ENCODE results near the gene BST2.

The BST2 gene

GRCh38 chr19:17451820-17452219 lies 46.4 kb upstream of the BST2 start:
- TF ChIP-seq ZFP3 (CRISPR knock-in tag; IDR thresholded peaks at IDR 0.05) (no peak), ISL1 (CRISPR knock-in tag; IDR thresholded peaks at IDR 0.05) (no peak), RARB (CRISPR knock-in tag; IDR thresholded peaks at IDR 0.05) (no peak), BACH2 (CRISPR knock-in tag; IDR thresholded peaks at IDR 0.05; ENCODE audit: borderline replicate concordance) (no peak), ZFP30 (CRISPR knock-in tag; IDR thresholded peaks at IDR 0.05) (no peak), PPARA (CRISPR knock-in tag; IDR thresholded peaks at IDR 0.05; ENCODE audit: borderline replicate concordance) (no peak), ZNF565 (CRISPR knock-in tag; conservative IDR thresholded peaks at IDR 0.05; ENCODE audit: low read depth) (no peak), POU6F1 (CRISPR knock-in tag; IDR thresholded peaks at IDR 0.05; ENCODE audit: borderline replicate concordance, low read depth) (no peak), GLIS3 (CRISPR knock-in tag; IDR thresholded peaks at IDR 0.05) (no peak), ZNF70 (CRISPR knock-in tag; IDR thresholded peaks at IDR 0.05) (no peak), TOX (CRISPR knock-in tag; IDR thresholded peaks at IDR 0.05; ENCODE audit: borderline replicate concordance) (no peak), ZC3H10 (CRISPR knock-in tag; IDR thresholded peaks at IDR 0.05) (no peak), ARNTL (CRISPR knock-in tag; IDR thresholded peaks at IDR 0.05; ENCODE audit: borderline replicate concordance, low read depth) (no peak), ZNF8 (CRISPR knock-in tag; IDR thresholded peaks at IDR 0.05) (no peak), ESRRG (CRISPR knock-in tag; IDR thresholded peaks at IDR 0.05) (no peak), CSDC2 (CRISPR knock-in tag; IDR thresholded peaks at IDR 0.05) (no peak)
- TF ChIP-seq, protein P1, sequence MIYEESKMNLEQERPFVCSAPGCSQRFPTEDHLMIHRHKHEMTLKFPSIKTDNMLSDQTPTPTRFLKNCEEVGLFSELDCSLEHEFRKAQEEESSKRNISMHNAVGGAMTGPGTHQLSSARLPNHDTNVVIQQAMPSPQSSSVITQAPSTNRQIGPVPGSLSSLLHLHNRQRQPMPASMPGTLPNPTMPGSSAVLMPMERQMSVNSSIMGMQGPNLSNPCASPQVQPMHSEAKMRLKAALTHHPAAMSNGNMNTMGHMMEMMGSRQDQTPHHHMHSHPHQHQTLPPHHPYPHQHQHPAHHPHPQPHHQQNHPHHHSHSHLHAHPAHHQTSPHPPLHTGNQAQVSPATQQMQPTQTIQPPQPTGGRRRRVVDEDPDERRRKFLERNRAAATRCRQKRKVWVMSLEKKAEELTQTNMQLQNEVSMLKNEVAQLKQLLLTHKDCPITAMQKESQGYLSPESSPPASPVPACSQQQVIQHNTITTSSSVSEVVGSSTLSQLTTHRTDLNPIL (CRISPR knock-in tag; IDR thresholded peaks at IDR 0.05; ENCODE audit: low read depth), result no peak
- TF ChIP-seq, protein P2, sequence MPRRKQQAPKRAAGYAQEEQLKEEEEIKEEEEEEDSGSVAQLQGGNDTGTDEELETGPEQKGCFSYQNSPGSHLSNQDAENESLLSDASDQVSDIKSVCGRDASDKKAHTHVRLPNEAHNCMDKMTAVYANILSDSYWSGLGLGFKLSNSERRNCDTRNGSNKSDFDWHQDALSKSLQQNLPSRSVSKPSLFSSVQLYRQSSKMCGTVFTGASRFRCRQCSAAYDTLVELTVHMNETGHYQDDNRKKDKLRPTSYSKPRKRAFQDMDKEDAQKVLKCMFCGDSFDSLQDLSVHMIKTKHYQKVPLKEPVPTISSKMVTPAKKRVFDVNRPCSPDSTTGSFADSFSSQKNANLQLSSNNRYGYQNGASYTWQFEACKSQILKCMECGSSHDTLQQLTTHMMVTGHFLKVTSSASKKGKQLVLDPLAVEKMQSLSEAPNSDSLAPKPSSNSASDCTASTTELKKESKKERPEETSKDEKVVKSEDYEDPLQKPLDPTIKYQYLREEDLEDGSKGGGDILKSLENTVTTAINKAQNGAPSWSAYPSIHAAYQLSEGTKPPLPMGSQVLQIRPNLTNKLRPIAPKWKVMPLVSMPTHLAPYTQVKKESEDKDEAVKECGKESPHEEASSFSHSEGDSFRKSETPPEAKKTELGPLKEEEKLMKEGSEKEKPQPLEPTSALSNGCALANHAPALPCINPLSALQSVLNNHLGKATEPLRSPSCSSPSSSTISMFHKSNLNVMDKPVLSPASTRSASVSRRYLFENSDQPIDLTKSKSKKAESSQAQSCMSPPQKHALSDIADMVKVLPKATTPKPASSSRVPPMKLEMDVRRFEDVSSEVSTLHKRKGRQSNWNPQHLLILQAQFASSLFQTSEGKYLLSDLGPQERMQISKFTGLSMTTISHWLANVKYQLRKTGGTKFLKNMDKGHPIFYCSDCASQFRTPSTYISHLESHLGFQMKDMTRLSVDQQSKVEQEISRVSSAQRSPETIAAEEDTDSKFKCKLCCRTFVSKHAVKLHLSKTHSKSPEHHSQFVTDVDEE (CRISPR knock-in tag; IDR thresholded peaks at IDR 0.05), result no peak
- ATAC-seq, result no peak

DNA sequence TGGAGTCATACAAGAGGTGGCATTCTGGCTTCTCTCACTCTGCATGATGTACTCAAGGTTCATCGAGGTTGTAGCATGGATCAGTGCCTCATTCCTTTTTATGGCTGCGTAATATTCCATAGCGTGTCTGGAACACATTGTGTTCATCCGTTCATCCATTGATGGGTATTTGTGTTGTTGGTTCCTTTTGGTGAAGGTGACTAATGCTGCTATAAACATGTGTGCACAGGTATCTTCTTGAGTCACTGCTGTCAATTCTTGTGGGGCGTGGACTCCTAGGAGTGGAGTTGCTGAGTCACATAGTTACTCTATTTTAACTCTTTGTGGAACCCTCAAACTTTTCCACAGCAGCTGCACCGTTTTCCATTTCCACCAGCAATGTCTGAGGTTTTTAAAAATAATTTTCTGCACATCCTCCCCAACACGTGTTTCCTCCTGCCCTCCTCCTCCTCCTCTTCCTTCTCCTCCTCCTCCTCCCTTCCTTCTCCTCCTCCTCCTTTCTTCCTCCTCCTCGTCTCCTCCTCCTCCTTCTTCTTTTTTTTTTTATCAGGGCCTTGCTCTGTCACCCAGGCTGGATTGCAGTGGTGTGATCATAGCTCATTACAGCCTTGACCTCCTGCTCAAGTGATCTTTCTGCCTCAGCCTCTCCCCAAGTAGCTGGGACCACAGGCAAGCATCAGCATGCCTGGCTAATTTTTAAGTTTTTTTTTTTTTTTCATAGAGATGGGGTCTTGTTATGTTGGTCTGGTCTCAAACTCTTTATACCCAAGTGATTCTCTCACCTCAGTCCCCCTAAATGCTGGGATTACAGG lies 45.0 kb upstream of the BST2 start:
- TF ChIP-seq ESRRG (CRISPR knock-in tag; IDR thresholded peaks at IDR 0.05) (no peak), OSR1 (CRISPR knock-in tag; IDR thresholded peaks at IDR 0.05) (no peak), GLIS3 (CRISPR knock-in tag; IDR thresholded peaks at IDR 0.05) (no peak), TCF4 (CRISPR knock-in tag; IDR thresholded peaks at IDR 0.05; ENCODE audit: borderline replicate concordance) (no peak), ZFP3 (CRISPR knock-in tag; IDR thresholded peaks at IDR 0.05) (no peak), ZC3H10 (CRISPR knock-in tag; IDR thresholded peaks at IDR 0.05) (no peak), POU6F1 (CRISPR knock-in tag; IDR thresholded peaks at IDR 0.05; ENCODE audit: borderline replicate concordance, low read depth) (no peak), ARNTL (CRISPR knock-in tag; IDR thresholded peaks at IDR 0.05; ENCODE audit: borderline replicate concordance, low read depth) (no peak), BACH2 (CRISPR knock-in tag; IDR thresholded peaks at IDR 0.05; ENCODE audit: borderline replicate concordance) (no peak), PATZ1 (CRISPR knock-in tag; IDR thresholded peaks at IDR 0.05; ENCODE audit: borderline replicate concordance) (no peak), SNAI2 (CRISPR knock-in tag; IDR thresholded peaks at IDR 0.05) (no peak), ZNF565 (CRISPR knock-in tag; conservative IDR thresholded peaks at IDR 0.05; ENCODE audit: low read depth) (no peak), RARB (CRISPR knock-in tag; IDR thresholded peaks at IDR 0.05) (no peak)
- TF ChIP-seq, protein P1 (CRISPR knock-in tag; IDR thresholded peaks at IDR 0.05; ENCODE audit: low read depth), result no peak
- TF ChIP-seq, protein P2 (CRISPR knock-in tag; IDR thresholded peaks at IDR 0.05), result no peak
- no peak for ATAC-seq

Measured in SK-N-SH treated with all-trans-retinoic acid at 6 μM for 48 hours (cell line).